ENCODE results near the gene SH3BP4.

Gene SH3BP4

DNA sequence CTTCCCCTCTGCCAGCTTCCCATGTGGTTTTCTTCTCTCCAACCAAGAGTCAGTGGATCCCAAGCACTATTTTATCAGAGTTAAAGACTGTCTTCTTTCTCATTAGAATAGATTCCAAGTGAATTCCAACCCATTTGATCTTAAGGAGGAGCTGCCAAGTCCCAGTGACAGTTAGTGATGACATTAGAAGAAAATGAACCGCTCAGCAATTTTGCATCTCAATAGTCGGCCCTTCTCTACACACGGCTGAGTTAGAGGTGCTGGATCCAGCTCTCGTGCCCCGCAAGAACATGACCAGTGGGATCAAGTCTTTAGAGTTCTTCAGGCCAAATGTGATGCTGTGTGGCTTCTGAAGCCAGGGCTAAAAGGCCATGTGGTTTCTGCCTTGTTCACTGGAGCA is 132.6 kb downstream of the SH3BP4 start:
- no peak for TF ChIP-seq EZH2phosphoT487 (conservative IDR thresholded peaks at IDR 0.05; ENCODE audit: low read length)
- TF ChIP-seq, protein P1, sequence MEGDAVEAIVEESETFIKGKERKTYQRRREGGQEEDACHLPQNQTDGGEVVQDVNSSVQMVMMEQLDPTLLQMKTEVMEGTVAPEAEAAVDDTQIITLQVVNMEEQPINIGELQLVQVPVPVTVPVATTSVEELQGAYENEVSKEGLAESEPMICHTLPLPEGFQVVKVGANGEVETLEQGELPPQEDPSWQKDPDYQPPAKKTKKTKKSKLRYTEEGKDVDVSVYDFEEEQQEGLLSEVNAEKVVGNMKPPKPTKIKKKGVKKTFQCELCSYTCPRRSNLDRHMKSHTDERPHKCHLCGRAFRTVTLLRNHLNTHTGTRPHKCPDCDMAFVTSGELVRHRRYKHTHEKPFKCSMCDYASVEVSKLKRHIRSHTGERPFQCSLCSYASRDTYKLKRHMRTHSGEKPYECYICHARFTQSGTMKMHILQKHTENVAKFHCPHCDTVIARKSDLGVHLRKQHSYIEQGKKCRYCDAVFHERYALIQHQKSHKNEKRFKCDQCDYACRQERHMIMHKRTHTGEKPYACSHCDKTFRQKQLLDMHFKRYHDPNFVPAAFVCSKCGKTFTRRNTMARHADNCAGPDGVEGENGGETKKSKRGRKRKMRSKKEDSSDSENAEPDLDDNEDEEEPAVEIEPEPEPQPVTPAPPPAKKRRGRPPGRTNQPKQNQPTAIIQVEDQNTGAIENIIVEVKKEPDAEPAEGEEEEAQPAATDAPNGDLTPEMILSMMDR (IDR thresholded peaks at IDR 0.05; ENCODE audit: insufficient read depth, low read length, poor library complexity, severe bottlenecking): no peak
- no peaks in the 10 kb centered on the region for H3K9me2 ChIP-seq (replicated peaks; ENCODE audit: insufficient read depth, low read length)
- H3K9me3 ChIP-seq (ENCODE audit: insufficient read depth, low read length): no peaks in the 10 kb centered on the region
- H3K4me3 ChIP-seq (ENCODE audit: insufficient read depth, low read length, poor library complexity, severe bottlenecking): no peak overlapping the region
- no peak overlapping the region for H3K9ac ChIP-seq (ENCODE audit: low read length)
- no peak overlapping the region for H3K27ac ChIP-seq (ENCODE audit: low read depth, low read length)
- H3K36me3 ChIP-seq (ENCODE audit: low read length): no peaks in the 10 kb centered on the region
- H2AFZ ChIP-seq (ENCODE audit: low read depth, low read length, severe bottlenecking): no peak overlapping the region
- no peak overlapping the region for H3K4me2 ChIP-seq (ENCODE audit: low read depth, low read length, poor library complexity, severe bottlenecking)
- no peaks in the 10 kb centered on the region for H3K79me2 ChIP-seq (ENCODE audit: insufficient read depth, low read length)
- H4K20me1 ChIP-seq (ENCODE audit: low read depth, low read length): no peaks in the 10 kb centered on the region
- no peaks in the 10 kb centered on the region for H3K27me3 ChIP-seq (ENCODE audit: low read length)
- H3F3A ChIP-seq (ENCODE audit: insufficient read depth): no peaks in the 10 kb centered on the region

DNA sequence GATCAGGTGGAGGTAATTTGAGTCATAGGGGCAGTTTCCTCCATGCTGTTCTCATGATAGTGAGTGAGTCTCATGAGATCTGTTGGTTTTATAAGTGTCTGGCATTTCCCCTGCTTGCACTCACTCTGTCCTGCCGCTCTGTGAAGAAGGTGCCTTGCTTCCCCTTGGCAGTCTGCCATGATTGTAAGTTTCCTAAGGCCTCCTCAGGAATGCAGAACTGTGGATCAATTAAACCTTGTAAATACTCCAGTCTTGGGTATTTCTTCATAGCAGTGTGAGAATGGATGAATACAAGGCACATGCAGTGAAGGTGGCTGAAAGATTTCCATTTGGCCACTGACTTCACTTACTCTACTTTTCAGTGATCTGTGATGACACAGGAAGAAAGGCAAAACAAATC is 133.7 kb downstream of the SH3BP4 start:
- H3F3A ChIP-seq (ENCODE audit: insufficient read depth): no peaks in the 10 kb centered on the region
- H2AFZ ChIP-seq (ENCODE audit: low read depth, low read length, severe bottlenecking): no peak overlapping the region
- TF ChIP-seq, protein P1 (IDR thresholded peaks at IDR 0.05; ENCODE audit: insufficient read depth, low read length, poor library complexity, severe bottlenecking): no peak
- no peak for TF ChIP-seq EZH2phosphoT487 (conservative IDR thresholded peaks at IDR 0.05; ENCODE audit: low read length)
- H3K79me2 ChIP-seq (ENCODE audit: insufficient read depth, low read length): no peaks in the 10 kb centered on the region
- no peaks in the 10 kb centered on the region for H3K36me3 ChIP-seq (ENCODE audit: low read length)
- no peaks in the 10 kb centered on the region for H3K9me2 ChIP-seq (replicated peaks; ENCODE audit: insufficient read depth, low read length)
- no peak overlapping the region for H3K4me2 ChIP-seq (ENCODE audit: low read depth, low read length, poor library complexity, severe bottlenecking)
- no peaks in the 10 kb centered on the region for H4K20me1 ChIP-seq (ENCODE audit: low read depth, low read length)
- H3K9me3 ChIP-seq (ENCODE audit: insufficient read depth, low read length): no peaks in the 10 kb centered on the region
- H3K27ac ChIP-seq (ENCODE audit: low read depth, low read length): no peak overlapping the region
- no peaks in the 10 kb centered on the region for H3K27me3 ChIP-seq (ENCODE audit: low read length)
- H3K4me3 ChIP-seq (ENCODE audit: insufficient read depth, low read length, poor library complexity, severe bottlenecking): no peak overlapping the region
- no peak overlapping the region for H3K9ac ChIP-seq (ENCODE audit: low read length)

DNA sequence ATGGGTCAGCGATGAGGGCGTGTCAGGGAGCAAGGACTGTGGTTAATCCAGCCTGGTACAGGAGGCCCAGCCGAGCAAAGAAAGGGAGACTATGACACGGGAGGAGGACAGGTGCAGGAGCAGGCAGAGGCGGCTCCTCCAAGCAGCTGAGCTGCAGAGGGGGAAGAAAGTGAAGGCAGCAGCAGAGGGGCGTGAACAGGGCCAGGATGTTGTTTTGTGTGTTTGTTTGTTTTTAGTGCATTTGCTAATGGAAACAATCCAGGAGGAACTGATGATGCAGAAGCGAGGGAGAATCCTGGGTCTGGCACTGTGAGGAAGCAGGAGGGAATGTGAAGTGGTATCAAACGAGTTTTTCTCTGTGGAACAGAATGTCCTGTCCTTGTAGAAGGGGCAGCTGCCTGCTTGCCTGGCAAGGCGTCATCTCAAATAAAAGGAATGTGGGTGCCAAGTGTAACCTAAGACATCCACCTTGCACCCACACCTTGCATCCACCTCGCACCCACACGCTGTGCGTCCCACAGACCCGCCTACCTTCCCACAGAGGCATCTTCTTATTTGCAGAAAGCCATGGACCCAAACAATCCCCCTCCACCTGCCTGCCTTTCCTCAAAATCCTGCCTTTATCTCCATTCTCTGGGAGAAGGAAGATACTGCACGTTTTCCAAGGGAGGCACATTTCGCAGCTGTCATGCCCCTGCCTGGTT is 134.8 kb downstream of the SH3BP4 start:
- no peaks in the 10 kb centered on the region for H3K9me3 ChIP-seq (ENCODE audit: insufficient read depth, low read length)
- no peak overlapping the region for H3K27ac ChIP-seq (ENCODE audit: low read depth, low read length)
- H3K9me2 ChIP-seq (replicated peaks; ENCODE audit: insufficient read depth, low read length): no peaks in the 10 kb centered on the region
- H3K4me3 ChIP-seq (ENCODE audit: insufficient read depth, low read length, poor library complexity, severe bottlenecking): no peak overlapping the region
- H3F3A ChIP-seq (ENCODE audit: insufficient read depth): no peaks in the 10 kb centered on the region
- no peak overlapping the region for H3K9ac ChIP-seq (ENCODE audit: low read length)
- no peak overlapping the region for H2AFZ ChIP-seq (ENCODE audit: low read depth, low read length, severe bottlenecking)
- no peaks in the 10 kb centered on the region for H3K27me3 ChIP-seq (ENCODE audit: low read length)
- H3K79me2 ChIP-seq (ENCODE audit: insufficient read depth, low read length): no peaks in the 10 kb centered on the region
- no peaks in the 10 kb centered on the region for H3K36me3 ChIP-seq (ENCODE audit: low read length)
- H3K4me2 ChIP-seq (ENCODE audit: low read depth, low read length, poor library complexity, severe bottlenecking): no peak overlapping the region
- H4K20me1 ChIP-seq (ENCODE audit: low read depth, low read length): no peaks in the 10 kb centered on the region
- TF ChIP-seq EZH2phosphoT487 (conservative IDR thresholded peaks at IDR 0.05; ENCODE audit: low read length): no peak
- TF ChIP-seq, protein P1 (IDR thresholded peaks at IDR 0.05; ENCODE audit: insufficient read depth, low read length, poor library complexity, severe bottlenecking): no peak

Measured in SU-DHL-6 (cell line).